ENCODE measurements around the gene TMEM63B.

DNA sequence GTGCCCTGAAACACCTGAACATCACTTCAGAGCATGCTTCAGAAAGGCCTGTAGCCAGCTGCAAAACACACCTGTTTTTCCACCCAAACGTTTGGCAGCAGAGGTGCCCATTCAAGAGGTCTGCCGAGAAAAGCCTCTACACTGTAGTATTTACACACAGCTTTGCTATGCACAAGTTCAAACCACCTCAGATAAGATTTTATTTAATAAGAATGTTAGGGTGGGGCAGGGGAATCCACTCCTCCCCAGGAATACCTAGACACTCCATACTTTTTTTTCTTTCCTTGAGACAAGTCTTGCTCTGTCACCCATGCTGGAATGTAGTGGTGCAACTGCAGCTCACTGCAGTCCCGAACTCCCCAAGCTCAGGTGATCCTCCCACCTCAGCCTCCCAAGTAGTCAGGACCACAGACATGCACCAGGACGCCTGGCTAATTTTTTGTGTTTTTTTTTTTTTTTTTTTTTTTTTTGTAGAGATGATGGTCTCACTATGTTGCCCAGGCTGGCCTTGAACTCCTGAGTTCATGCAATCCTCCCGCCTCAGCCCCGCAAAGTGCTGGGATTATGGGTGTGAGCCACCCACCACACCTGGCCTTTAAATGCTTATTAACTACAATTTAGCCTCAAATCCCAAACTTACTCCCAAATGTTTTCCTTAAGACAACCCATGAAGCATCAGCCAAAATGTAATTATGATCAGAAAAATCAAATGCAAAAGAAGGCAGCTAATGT is 9.8 kb upstream of the TMEM63B start:
- TF ChIP-seq EZH2 (IDR thresholded peaks at IDR 0.05; ENCODE audit: insufficient read depth, poor library complexity, severe bottlenecking), result no peak
- TF ChIP-seq EZH2phosphoT487 (IDR thresholded peaks at IDR 0.05; ENCODE audit: insufficient read depth, low read depth), result no peak
